ENCODE data around the gene MRM2. TPM values are rescaled to one million over a fixed set of nuclear protein-coding genes. Genes with fewer than 3 reads are reported as not detected.

Gene MRM2
- total RNA-seq, 1 experiment from 2014 or later: 34.7 TPM

GRCh38 chr7:2211259-2211880 is 30.6 kb downstream of the MRM2 start:
- Histone ChIP-seq H3K36me3 (ENCODE audit: control insufficient read depth in 1 of 2, insufficient read depth in 2 of 2, low read length in 2 of 2) (peaks cover 9 to 34% of the 10 kb centered on the region in 2 experiments), H2AFZ (ENCODE audit: low read depth, low read length, poor library complexity, severe bottlenecking) (no peak overlapping the region), H3K9ac (ENCODE audit: low read length) (no peak overlapping the region), H3K4me2 (ENCODE audit: low read length) (no peak overlapping the region), H3K27ac (ENCODE audit: low read depth, low read length) (no peak overlapping the region), H3K9me3 (ENCODE audit: control insufficient read depth in 1 of 2, insufficient read depth in 1 of 2, low read depth in 1 of 2, low read length in 2 of 2) (no peaks in the 10 kb centered on the region), H3K4me1 (ENCODE audit: control insufficient read depth in 1 of 2, insufficient read depth in 2 of 2, low read length in 2 of 2) (no peaks in the 10 kb centered on the region), H3K79me2 (ENCODE audit: insufficient read depth, low read length) (0 out of 2 replicates have a peak, but pooled peaks cover 4% of the 10 kb centered on the region), H3K4me3 (replicated peaks in 1 of 2; ENCODE audit: low read depth in 1 of 2, low read length in 2 of 2) (no peak overlapping the region), H3K27me3 (ENCODE audit: insufficient read depth, low read length) (no peaks in the 10 kb centered on the region), H3K9me2 (ENCODE audit: insufficient read depth) (no peaks in the 10 kb centered on the region), H4K20me1 (ENCODE audit: insufficient read depth) (no peaks in the 10 kb centered on the region)
- BruUV-seq (replicated peaks): no TSS peak
- TF ChIP-seq CEBPB (IDR thresholded peaks at IDR 0.05; ENCODE audit: low read depth) (no peak), FOSL1 (IDR thresholded peaks at IDR 0.05; ENCODE audit: low read depth) (no peak), ZBTB33 (IDR thresholded peaks at IDR 0.05; ENCODE audit: extremely low read depth, insufficient replicate concordance, low read length) (no peak), CTCF (IDR thresholded peaks at IDR 0.05 in 2 of 3, conservative IDR thresholded peaks at IDR 0.05 in 1 of 3; ENCODE audit: borderline replicate concordance in 1 of 3, insufficient read depth in 1 of 3, low read depth in 2 of 3, low read length in 2 of 3) (no peak), SIN3A (IDR thresholded peaks at IDR 0.05; ENCODE audit: low read depth) (no peak), SRF (IDR thresholded peaks at IDR 0.05; ENCODE audit: low read depth) (no peak), ELF1 (IDR thresholded peaks at IDR 0.05; ENCODE audit: borderline replicate concordance, low read depth) (no peak)
- CTCF ChIA-PET: interaction anchor here (0.5 kb wide), 1 partner anchor 547 kb away, joined by 4 read pairs; no protein-coding TSS in a partner anchor
- intact Hi-C loops (cut with micrococcal nuclease): no loop called here
- DNase-seq (ENCODE audit: low read depth, low spot score): no peak
- no peak for ATAC-seq
- RAD21 ChIA-PET (ENCODE audit: low non-redundant PET in 1 of 2, low total read pairs in 2 of 2, uncharacterized antibody in 2 of 2, unreplicated experiment in 2 of 2): no interaction called here
- POLR2A ChIA-PET: no interaction called here

All from HCT116 (cell line).